Renal pelvis (tissue), 4 donors: Measurements from ENCODE around the gene CELF3. TPM values are rescaled to one million over a fixed set of nuclear protein-coding genes. Genes with fewer than 3 reads are reported as not detected.
"Not testable (repeated sequence)": the region's sequence is repeated elsewhere in the genome, so short reads cannot be mapped to it uniquely, and the experiment has no call there.

ENCODE experiments used
- DNase-seq: peaks from one replicate; pipeline ENCODE4 v3.0.0-alpha.2; 2013
- polyA plus RNA-seq, 3 donors: library from polyadenylated mRNA; unstranded; fragments of 120-200 nt; gene quantifications; one replicate each; pipeline ENCODE4 v1.2.1, GENCODE V29; 2013; ENCODE audit not compliant: insufficient read length in 3 of 3

Gene CELF3
- polyA plus RNA-seq, 3 donors = 0.53 to 0.61 (median 0.58) TPM

DNA sequence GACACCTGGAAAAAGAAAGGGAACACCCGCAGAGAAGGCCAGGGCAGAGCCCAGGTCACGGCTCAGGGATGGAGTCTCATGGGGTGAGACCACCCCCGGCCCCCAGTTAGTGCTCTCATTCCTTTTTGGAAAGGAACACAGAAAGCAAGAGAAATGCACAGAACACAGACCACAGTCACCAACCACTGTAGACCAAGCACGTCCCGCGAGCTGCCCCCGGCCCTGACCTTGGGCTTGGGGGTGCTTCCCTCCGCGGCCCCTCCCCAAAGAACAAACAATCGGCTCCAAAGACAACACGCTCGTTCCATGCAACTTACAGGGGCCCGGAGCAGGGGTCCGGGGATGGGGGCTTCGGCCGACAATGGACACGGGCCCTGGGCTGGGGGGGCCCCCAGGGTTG is 12.8 kb downstream of the CELF3 start:
- DNase-seq = no peak

DNA sequence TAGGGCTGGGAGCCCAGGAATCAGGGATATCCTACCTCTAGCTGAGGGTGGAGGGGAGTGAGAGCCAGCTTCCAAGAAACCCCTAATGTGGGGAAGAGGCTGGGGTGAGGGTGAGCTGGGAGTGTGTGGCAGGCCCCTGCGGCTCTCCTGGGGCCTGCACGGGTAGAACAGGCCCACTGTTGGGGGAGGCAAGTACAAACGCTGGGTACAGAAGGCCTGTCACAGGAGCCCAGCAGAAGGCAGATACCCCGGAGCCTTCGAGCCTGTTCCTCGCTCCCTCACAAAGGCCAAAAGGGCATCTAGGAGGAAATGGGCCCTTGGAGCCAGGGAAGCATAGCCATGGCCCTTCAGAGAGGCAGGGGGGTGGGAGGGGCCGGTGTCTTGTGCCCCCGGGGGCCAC is 13.7 kb downstream of the CELF3 start:
- DNase-seq = no peak

DNA sequence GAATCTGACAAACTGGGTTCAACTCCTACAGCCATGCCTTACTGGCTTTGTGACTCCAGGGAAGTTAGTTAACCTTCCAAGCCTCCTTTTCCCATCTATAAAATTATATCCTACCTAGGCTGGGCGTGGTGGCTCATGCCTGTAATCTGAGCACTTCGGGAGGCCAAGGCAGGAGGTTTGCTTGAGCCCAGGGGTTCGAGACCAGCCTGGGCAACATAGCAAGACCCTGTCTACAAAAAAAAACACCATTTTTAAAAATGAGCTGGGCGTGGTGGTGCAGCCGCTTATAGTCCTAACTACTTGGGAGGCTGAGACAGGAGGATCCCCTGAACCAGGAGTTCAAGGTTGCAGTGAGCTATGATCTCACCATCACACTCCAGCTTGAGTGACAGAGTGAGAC is 15.1 kb downstream of the CELF3 start:
- DNase-seq = no peak

DNA sequence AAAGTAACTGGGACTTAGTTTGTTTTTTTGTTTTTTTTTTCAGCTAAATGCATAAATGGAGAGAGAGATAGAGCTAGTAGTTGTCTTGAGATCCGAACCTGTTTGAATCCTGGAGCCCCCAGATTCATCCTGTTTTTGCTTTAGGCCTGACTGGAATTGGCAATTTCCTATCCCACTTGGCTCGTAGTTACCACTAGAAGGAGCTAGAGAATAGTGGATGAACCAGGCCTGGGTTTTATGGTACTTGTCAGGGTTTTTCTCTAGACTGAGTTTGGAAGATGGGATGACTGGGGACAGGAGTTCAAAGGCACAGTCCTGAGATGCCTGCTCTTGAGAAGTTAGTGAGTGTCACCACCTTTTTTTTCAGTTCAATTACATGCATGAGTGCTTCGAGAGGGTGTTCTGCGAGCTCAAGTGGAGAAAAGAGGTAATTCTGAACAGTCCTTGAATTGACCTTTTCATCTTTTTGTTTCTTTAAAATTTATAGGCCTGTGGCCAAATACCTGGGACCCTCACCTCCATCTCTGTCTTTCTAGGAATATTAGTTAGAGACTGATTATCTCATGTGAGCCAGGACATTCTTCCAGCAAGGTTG is 23.4 kb downstream of the CELF3 start:
- peak; percentile 28 for DNase-seq

DNA sequence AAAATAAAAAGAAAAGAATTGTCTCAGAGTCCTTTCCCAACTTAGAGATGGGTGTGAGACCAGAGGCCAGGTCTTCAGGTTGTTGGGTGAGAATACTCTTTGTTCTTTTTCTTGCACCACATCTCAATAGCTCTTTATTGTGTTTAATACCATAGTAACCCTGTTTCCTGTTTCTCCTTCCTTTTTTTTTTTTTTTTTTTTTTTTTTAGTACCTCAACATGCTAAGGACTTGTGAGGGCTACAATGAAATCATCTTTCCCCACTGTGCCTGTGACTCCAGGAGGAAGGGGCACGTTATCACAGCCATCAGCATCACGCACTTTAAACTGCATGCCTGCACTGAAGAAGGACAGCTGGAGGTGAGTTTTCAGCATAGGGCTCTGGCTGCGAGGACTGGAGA is 24.4 kb downstream of the CELF3 start:
- no peak for DNase-seq

DNA sequence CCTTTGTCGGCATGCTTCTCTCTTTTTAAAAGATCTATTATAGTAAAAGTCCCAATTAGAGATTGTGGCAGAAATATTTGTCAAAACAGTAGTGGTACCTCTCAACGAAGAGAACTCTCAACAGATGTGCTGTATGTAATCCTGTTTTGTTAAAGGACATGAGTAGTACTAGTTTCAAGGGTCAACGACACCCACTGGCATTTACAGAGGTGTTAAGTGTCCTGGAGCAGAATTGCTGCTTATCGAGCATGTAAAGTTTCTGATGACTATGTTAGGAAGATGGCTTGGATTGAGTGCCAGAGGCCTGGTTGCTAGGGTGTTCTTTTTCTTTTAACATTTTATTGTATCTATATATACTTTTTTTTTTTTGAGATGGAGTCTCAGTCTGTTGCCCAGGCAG is 27.1 kb downstream of the CELF3 start:
- DNase-seq = no peak

DNA sequence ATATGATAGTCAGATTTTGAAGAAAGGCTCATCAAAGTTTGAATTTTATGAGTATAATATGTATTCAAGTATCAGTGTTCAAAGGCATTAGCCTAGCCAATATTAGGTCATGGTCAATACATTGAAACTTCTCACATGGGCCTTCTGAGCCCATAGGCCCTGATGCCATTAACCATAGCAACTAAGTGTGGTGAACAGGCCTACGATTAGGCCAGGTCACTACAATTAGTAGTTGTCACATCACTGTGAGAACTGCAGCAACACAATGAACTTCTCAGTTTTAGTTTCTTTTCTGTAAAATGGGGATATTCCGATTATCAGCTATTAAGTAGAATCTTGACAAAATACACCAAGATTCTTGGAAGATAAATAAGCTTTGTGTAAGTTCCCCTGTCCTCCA is 30.0 kb downstream of the CELF3 start:
- no peak for DNase-seq

DNA sequence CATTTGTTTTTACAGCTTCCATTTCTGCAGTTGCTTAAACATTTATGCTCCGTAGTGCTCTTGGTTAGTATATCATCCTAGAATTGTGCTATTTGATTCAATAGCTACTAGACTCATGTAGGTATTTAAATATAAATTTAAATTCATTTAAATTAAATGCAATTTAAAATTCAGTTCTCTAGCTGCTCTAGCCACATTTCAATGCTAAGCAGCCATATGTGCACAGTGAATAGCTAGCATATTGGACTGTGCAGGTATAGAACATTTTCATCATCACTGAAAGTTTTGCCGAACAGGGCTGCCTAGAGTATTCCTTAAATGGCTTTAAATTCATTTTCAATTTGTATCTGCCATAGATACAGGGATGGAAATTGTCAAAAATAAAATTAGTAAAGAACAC is 32.5 kb downstream of the CELF3 start:
- no peak for DNase-seq

DNA sequence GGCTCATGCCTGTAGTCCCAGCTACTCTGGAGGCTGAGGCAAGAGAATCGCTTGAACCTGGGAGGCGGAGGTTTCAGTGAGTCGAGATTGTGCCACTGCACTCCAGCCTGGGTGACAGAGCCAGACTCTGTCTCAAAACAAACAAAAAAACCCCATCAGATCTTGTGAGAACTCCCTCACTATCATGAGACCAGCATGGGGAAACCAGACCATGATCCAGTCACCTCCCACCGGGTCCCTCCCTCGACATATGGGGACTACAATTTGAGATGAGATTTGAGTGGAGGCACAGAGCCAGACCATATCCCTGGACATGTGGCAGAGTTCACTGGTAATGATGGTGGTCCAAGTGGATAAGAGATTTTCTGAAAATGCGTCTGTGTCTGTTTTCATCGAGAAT is 33.7 kb downstream of the CELF3 start:
- not testable (repeated sequence) for DNase-seq

DNA sequence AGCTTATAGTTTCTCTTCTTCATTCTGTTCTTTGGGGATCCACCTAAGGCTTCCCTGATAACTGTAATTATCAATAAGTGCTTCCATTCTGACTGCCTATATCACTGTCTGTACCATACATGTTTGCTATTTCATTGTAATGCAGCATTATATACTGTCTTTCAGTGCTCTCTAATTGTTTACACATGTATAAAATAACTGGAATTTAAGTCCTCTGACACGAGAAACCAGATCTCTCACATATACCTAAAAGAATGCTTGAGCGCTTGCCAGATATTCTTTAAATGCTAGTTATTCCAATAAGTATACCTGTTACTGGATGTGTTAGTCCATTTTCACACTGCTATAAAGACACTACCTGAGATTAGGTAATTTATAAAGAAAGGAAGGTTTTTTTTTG is 34.7 kb downstream of the CELF3 start:
- DNase-seq = no peak

DNA sequence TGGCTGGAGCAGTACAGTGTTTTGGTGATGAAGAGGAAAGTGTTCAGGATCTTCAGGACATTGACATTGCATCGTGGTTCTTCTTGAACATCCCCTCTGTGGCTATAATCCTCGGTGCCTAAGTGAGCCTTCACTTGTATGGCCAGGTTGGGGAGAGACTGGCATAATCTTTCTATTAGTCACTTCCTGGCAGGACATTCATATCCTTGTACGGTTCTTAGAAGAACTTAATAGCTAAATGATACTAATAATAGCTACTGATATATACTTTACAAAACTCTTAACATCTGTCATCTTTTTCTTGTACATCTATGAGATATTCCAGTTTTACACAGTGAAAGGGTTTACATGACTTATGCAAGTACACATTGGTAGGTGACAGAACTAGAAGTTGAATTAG is 35.8 kb downstream of the CELF3 start:
- no peak for DNase-seq

DNA sequence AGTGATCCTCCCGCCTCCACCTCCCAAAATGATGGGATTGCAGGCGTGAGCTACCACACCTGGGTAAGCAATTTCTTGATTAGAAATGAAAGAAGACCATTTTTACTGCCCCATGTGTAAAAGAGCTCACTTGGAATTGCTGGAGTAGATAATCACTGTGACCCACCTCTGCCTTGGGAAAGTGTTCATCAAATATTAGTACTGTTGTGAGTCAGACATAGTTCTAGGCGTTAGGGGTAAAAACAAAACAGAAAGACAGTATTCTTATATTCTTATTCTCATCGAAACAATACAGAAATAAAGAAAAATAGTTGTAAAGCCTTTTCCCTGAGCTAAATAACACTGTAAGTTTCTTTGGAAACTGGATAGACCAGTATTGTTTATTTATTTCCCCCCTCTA is 36.2 kb downstream of the CELF3 start:
- DNase-seq = no peak

DNA sequence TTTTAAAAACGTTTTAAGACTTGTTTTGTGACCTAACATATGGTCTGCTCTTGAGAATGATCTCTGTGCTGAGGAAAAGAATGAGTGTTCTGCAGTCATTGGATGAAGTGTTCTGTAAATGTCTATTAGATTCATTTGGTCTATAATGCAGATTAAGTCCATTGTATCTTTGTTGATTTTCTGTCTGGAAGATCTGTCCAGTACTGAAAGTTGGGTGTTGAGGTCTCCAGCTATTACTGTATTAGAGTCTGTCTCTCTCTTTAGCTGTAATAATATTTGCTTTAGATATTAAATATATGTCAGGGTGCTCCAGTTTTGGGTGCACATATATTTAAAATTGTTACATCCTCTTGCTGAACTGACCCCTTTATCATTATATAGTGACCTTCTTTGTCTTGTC is 43.2 kb downstream of the CELF3 start:
- DNase-seq = no peak

DNA sequence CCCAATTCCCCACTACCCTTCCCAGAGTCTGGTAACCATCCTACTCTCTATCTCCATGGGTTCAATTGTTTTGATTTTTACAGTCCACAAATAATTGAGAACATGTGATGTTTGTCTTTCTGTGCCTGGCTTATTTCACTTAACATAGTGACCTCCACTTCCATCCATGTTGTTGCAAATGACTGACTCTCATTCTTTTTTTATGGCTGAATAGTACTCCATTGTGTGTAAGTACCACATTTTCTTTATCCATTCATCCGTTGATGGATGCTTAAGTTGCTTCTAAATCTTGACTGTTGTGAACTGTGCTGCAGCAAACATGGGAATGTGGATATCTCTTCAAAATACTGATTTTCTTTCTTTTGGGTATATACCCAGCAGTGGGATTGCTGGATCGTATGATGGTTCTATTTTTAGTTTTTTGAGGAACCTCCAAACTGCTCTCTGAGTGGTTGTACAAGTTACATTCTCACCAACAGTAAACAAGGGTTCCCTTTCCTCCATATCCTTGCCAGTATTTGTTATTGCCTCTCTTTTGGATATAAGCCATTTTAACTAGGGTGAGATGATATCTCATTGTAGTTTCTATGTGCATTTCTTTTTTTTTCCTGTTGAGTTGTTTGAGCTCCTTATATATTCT is 46.4 kb downstream of the CELF3 start:
- DNase-seq = not testable (repeated sequence)

DNA sequence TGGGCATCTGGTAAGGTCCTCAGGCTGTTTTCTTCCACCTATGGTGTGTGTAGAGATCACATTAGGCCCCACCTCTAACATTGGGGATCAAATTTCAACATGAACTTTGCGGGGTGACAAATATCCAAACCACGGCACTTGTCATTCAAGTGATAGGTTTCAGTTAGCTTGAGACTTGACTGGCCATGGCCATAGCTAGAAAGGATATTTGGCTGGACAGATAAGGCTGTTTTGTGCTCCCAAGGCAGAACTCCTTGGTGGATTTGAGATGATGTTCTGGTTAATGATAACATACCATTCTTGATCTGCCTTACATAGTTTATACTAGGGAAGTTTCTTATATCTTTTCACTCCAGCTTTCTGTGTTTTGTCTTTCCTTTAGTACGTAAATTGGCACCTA is 48.5 kb downstream of the CELF3 start:
- DNase-seq = no peak

DNA sequence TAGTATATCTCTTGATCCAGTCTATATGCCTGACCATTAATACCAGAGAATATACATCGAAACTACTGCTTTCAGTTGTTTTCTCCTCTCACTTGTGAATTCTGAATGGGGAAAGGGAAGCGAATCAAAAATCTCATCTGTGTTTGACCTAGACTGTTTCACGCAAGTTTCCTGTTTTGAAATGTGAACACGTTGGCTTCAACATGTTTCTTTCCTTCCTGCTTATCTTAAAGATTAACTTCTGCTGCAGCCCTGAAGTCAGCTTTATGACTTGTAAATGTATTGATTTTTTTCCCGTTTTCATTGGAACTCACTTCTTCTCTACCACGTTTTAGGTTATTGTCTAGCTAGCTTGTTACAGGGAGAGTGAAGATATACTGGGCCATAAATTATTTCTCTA is 54.9 kb downstream of the CELF3 start:
- DNase-seq = no peak

DNA sequence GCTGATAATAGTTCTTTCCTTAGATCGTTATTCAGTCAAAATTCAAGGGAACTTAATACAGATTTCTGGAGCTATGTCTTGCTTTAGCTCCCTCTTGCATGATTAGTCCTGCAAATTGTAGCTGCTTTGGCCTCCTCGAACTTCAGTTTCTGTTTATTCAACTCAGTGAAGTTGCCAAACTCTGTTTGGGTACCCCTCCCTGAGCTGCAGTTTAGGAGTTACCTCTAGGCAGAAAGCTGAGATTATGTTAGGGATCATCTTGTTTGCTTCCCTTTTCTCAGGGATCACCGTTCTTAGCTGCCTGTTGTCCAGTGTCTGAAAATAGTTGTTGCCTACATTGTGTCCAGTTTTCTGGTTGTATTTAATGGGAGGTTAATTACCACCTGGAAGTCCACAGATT is 61.2 kb downstream of the CELF3 start:
- no peak for DNase-seq

DNA sequence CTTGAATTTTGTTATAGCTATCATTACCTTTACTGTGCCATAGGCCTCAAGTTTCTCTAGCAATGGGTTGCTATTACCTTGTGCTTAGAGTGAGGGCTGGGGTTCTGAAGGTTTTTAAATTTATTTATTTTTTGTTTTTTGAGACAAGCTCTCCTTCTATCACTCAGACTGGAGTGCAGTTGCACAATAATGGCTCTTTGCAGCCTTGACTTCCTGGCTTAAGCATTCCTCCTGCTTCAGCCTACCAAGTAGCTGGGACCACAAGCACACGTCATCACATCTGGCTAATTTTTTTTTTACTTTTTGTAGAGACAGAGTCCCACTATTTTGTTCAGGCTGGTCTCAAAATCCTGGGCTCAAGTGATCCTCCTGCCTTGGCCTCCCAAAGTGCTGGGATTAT is 63.2 kb downstream of the CELF3 start:
- no peak for DNase-seq

Other genes starting within 250 kb of the CELF3 start
- gene CGN, start 205.4 kb downstream of the CELF3 start, polyA plus RNA-seq = 10 to 100 TPM; 44.1 to 58.9 (median 50.9) TPM
- gene TUFT1, start 176.5 kb downstream of the CELF3 start, polyA plus RNA-seq = 10 to 100 TPM in 2 of 3 donors, 1 to 10 TPM in 1; 8.8 to 14.1 (median 11.7) TPM
- 10 to 100 TPM; 18.4 to 28.1 (median 27.0) TPM for gene SNX27, start 104.8 kb downstream of the CELF3 start, polyA plus RNA-seq
- gene RIIAD1, start 4.7 kb upstream of the CELF3 start, polyA plus RNA-seq = under 1 TPM in 1 of 3 donors, not detected in 2; 0.24 TPM
- 100 to 1,000 TPM; 116 to 122 (median 116) TPM for gene MRPL9, start 46.7 kb upstream of the CELF3 start, polyA plus RNA-seq
- 10 to 100 TPM in 1 of 3 donors, 1 to 10 TPM in 2; 8.1 to 13.2 (median 8.4) TPM for gene TDRKH, start 73.7 kb upstream of the CELF3 start, polyA plus RNA-seq
- not detected for gene LINGO4, start 88.6 kb upstream of the CELF3 start, polyA plus RNA-seq
- 1 to 10 TPM in 1 of 3 donors, under 1 TPM in 2; 0.65 to 1.3 (median 0.94) TPM for gene RORC, start 115.0 kb upstream of the CELF3 start, polyA plus RNA-seq
- gene C2CD4D, start 123.0 kb upstream of the CELF3 start, polyA plus RNA-seq = under 1 TPM; 0.16 to 0.35 (median 0.23) TPM
- 1 to 10 TPM in 1 of 3 donors, under 1 TPM in 2; 0.46 to 1.2 (median 0.92) TPM for gene THEM5, start 136.9 kb upstream of the CELF3 start, polyA plus RNA-seq
- gene THEM4, start 192.7 kb upstream of the CELF3 start, polyA plus RNA-seq = 10 to 100 TPM; 16.0 to 50.2 (median 40.5) TPM